Activated CD8-positive, alpha-beta memory T cell treated with anti-CD3 and anti-CD28 coated beads, Interleukin-2, amount 50 U/mL, for 4 hours (primary cell): ENCODE measurements around the gene C1orf167.

Experiments used
- DNase-seq: peaks from one replicate; pipeline ENCODE4 v3.0.0-alpha.2; 2020

The C1orf167 gene

GRCh38 chr1:11838349-11839272 is 76.6 kb downstream of the C1orf167 start:
- DNase-seq: peak; percentile 78
